ENCODE results near the gene PPAN.
A peak's percentile ranks its signal among the peaks of the same experiment; 100 is the strongest.

PPAN gene

DNA sequence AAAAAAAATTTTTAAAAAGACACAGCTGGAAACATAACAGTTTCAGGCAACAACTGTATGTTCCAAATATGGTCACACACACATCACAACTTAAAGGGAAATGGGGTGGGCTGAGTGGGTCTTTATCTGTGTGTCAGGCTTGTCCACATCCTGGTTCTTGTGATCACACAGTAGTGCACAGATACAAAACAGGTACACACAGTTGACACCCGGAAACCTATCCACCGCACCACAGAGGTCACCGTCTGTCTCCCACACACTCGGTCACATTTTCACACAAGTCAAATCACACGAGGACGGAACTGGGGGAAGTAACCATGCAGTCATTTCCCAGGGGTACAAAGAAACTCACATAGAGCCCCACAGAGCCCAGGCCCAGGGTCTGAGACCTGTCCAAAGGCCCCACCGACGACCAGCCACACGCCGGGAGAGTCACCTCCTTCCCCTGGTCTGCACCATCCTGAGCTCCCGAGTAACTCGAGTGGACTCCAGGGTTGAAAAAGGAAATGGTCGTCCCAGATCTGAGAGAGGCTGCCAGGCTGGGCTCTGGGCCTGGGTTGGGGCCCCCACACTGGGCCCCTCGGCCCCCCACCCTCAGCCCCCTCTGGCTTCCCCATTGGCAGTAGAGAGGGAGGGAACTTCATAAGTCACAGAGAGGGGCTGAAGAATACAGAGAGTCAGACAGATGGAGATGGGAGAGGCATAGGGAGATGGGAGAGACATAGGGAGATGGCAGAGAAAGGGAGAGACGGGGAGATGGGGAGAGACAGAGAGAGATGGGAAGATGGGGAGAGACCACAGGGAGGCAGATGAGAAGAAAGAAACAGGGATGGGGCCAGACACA, 1.3 kb upstream of the PPAN start:
- H3K27me3 Mint-ChIP-seq (ENCODE audit: low read depth, poor library complexity) = peaks cover 21% of the 10 kb centered on the region
- H3K4me1 Mint-ChIP-seq = peaks cover 48% of the 10 kb centered on the region
- peak overlapping the region; percentile 91 for H3K27ac Mint-ChIP-seq
- no peak for DNase-seq
- TF ChIP-seq, protein P1, sequence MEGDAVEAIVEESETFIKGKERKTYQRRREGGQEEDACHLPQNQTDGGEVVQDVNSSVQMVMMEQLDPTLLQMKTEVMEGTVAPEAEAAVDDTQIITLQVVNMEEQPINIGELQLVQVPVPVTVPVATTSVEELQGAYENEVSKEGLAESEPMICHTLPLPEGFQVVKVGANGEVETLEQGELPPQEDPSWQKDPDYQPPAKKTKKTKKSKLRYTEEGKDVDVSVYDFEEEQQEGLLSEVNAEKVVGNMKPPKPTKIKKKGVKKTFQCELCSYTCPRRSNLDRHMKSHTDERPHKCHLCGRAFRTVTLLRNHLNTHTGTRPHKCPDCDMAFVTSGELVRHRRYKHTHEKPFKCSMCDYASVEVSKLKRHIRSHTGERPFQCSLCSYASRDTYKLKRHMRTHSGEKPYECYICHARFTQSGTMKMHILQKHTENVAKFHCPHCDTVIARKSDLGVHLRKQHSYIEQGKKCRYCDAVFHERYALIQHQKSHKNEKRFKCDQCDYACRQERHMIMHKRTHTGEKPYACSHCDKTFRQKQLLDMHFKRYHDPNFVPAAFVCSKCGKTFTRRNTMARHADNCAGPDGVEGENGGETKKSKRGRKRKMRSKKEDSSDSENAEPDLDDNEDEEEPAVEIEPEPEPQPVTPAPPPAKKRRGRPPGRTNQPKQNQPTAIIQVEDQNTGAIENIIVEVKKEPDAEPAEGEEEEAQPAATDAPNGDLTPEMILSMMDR (IDR thresholded peaks at IDR 0.05) = no peak
- no peaks in the 10 kb centered on the region for H3K9me3 Mint-ChIP-seq
- peaks cover 25% of the 10 kb centered on the region for H3K36me3 Mint-ChIP-seq (ENCODE audit: low read depth)
- H3K4me3 Mint-ChIP-seq = peak overlapping the region; percentile 96

DNA sequence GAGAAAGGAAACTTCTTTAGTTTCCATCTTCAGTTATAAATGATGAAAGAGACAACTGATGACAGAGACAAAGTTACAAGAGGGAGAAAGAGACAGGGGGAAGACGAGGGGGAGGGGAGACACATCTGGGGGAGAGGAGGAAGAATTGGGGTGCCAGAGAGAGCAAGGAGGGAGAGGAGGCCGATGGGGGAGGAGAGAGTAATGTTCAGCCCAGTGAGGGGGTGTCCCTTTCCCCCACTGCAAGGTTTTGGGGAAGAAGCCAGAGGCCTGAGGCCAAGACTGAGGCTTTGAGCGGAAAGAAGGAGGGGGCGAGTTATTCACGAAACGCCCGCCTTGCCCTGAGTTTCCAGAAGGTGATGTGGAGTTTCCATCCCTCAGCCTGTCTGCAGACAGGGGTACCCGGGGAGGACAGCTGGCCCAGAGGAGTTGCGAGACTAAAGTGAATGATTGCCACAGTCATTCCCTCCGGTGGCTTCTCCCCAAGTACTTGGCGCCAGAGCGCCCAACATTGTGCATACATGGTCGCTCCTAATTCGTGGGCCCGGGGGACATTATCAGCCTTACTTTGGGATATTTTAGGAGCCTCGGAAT, 558 bp upstream of the PPAN start:
- Mint-ChIP-seq H3K36me3 (ENCODE audit: low read depth) (peaks cover 28% of the 10 kb centered on the region), H3K4me3 (peak overlapping the region; percentile 96), H3K4me1 (peaks cover 44% of the 10 kb centered on the region), H3K27ac (no peak overlapping the region), H3K9me3 (no peaks in the 10 kb centered on the region), H3K27me3 (ENCODE audit: low read depth, poor library complexity) (peaks cover 14% of the 10 kb centered on the region)
- TF ChIP-seq, protein P1 (IDR thresholded peaks at IDR 0.05) = no peak
- no peak for DNase-seq

DNA sequence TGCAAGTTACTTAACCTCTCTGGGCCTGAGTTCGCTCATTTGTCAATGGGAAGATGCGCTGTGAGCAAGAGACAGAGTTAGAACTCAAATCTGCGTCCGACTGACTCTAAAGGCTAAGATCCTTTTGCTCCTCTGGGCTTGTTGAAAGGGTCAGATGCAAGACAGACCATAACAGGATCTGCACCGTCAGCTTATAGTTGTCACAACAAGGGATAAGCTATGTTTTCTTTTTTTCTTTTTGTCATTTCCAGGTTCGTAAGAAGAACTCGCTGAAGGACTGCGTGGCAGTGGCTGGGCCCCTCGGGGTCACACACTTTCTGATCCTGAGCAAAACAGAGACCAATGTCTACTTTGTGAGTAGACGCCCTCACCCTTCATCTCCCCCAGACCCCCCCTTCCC, 1.1 kb downstream of the PPAN start:
- TF ChIP-seq, protein P1 (IDR thresholded peaks at IDR 0.05) = no peak
- Mint-ChIP-seq H3K4me3 (peak overlapping the region; percentile 96), H3K4me1 (peaks cover 38% of the 10 kb centered on the region), H3K36me3 (ENCODE audit: low read depth) (peaks cover 30% of the 10 kb centered on the region), H3K9me3 (no peaks in the 10 kb centered on the region), H3K27ac (peak overlapping the region; percentile 92), H3K27me3 (ENCODE audit: low read depth, poor library complexity) (peaks cover 8% of the 10 kb centered on the region)
- no peak for DNase-seq

DNA sequence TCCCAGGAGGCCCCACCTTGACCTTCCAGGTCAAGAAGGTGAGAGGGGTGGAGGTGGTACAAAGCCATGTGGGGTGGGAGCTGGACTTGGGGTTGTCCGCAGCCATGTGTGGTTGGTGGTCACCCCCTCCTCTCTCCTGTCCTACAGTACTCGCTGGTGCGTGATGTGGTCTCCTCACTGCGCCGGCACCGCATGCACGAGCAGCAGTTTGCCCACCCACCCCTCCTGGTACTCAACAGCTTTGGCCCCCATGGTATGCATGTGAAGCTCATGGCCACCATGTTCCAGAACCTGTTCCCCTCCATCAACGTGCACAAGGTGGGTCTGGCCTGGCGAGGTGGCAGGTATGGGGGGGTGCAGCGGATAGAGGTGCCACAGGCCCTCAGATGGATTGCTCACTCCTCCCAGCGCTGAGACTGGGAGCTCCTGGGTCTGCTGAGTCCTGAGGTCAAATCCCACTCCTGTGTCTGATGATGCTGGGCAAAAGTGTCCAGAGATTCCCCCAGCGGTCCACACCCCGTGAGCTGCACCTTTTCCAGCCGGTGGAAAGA, 1.7 kb downstream of the PPAN start:
- TF ChIP-seq, protein P1 (IDR thresholded peaks at IDR 0.05) = no peak
- peak overlapping the region; percentile 96 for H3K4me3 Mint-ChIP-seq
- no peaks in the 10 kb centered on the region for H3K9me3 Mint-ChIP-seq
- H3K36me3 Mint-ChIP-seq (ENCODE audit: low read depth) = peaks cover 30% of the 10 kb centered on the region
- peaks cover 31% of the 10 kb centered on the region for H3K4me1 Mint-ChIP-seq
- H3K27ac Mint-ChIP-seq = no peak overlapping the region
- H3K27me3 Mint-ChIP-seq (ENCODE audit: low read depth, poor library complexity) = peaks cover 7% of the 10 kb centered on the region
- DNase-seq = no peak

DNA sequence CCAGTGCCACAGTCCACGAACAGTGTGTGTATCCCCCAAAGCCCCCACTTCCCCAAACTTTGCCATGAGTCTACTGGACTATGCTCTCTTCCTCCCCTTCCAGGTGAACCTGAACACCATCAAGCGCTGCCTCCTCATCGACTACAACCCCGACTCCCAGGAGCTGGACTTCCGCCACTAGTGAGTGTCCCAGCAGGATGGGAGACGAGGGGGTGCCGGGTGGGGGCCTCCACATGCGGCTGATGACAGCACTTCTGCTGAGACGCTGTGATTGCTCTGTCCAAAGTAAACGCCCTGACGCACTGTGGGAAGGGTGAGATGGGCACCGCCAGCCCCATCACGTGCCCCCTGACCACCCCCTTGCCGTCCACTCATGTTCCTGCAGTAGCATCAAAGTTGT, 3.4 kb downstream of the PPAN start:
- H3K4me1 Mint-ChIP-seq = peaks cover 22% of the 10 kb centered on the region

More for the DNA sequence above, 3.4 kb downstream of the PPAN start:
- peaks cover 3% of the 10 kb centered on the region for H3K27me3 Mint-ChIP-seq (ENCODE audit: low read depth, poor library complexity)
- TF ChIP-seq, protein P1 (IDR thresholded peaks at IDR 0.05) = no peak
- H3K36me3 Mint-ChIP-seq (ENCODE audit: low read depth) = peaks cover 30% of the 10 kb centered on the region
- H3K9me3 Mint-ChIP-seq = no peaks in the 10 kb centered on the region
- no peak overlapping the region for H3K27ac Mint-ChIP-seq
- DNase-seq = no peak
- H3K4me3 Mint-ChIP-seq = peak overlapping the region; percentile 30
